A549 (cell line): Measurements from ENCODE around the gene GNA15. TPM values are rescaled to one million over a fixed set of nuclear protein-coding genes. Genes with fewer than 3 reads are reported as not detected.

Source experiments
- ATAC-seq, 2 experiments: fragments of 200-7000 bp in 1 of 2; fragments of >200 bp in 1 of 2; cut with Nextera tagmentation in 1 of 2; cut with Tn5 transposase in 1 of 2; 3 replicates each; pipeline versions ENCODE4 v1.8.0 to v1.9.1; 2018 to 2020; ENCODE audit warnings: mild to moderate bottlenecking in 1 of 2, moderate library complexity in 1 of 2
- CTCF ChIA-PET: fragments of 300-600 bp; sonication (Branson Sonifier 250); formaldehyde crosslinking; extraction: SDS; loops from one replicate; lab custom pipeline; 2021; ENCODE audit warnings: antibody characterized with exemption, inconsistent platforms; lab: Yijun Ruan, JAX
- POLR2A ChIA-PET: fragments of 350-600 bp; formaldehyde crosslinking; extraction: SDS; loops from one replicate; lab custom pipeline; 2021; ENCODE audit warnings: antibody characterized with exemption, inconsistent platforms; lab: Yijun Ruan, JAX
- DNase-seq, 2 experiments: peaks; one replicate each; pipeline versions ENCODE4 v3.0.0 to v3.0.0-alpha.2; 2011 to 2016; ENCODE audit warnings: low read depth in 1 of 2, low spot score in 1 of 2
- FAIRE-seq: peaks from 2 replicates; lab custom pipeline; 2011; peaks lifted over from hg19 to GRCh38; lab: Jason Lieb, UNC
- H3K27ac ChIP-seq, 2 experiments: fragments of >200 bp; sonication (Bioruptor Twin); formaldehyde crosslinking; 3 replicates each; pipeline ENCODE4 v1.5.1; 2016 to 2017
- H3K4me1 ChIP-seq: fragments of >200 bp; sonication (Bioruptor Twin); formaldehyde crosslinking; 3 replicates; pipeline ENCODE4 v1.6.1; 2016
- H3K4me2 ChIP-seq: fragments of >200 bp; sonication (Bioruptor Twin); formaldehyde crosslinking; 3 replicates; pipeline ENCODE4 v1.6.1; 2016
- H3K4me3 ChIP-seq: fragments of >200 bp; sonication (Bioruptor Twin); formaldehyde crosslinking; 3 replicates; pipeline ENCODE4 v1.5.1; 2016
- H3K9me3 ChIP-seq: fragments of >200 bp; sonication (Bioruptor Twin); formaldehyde crosslinking; 3 replicates; pipeline ENCODE4 v1.6.1; 2016
- BHLHE40 ChIP-seq: IDR thresholded peaks from 2 replicates; pipeline ENCODE4 v1.6.1; 2012; ENCODE audit warnings: low read depth, low read length, inconsistent platforms
- CEBPB ChIP-seq, 2 experiments: fragments of >200 bp in 1 of 2; sonication (Bioruptor Twin) in 1 of 2; formaldehyde crosslinking in 1 of 2; IDR thresholded peaks; 2 replicates each; pipeline ENCODE4 v1.6.1; 2012 to 2016
- EHMT2 ChIP-seq: fragments of 200-600 bp; sonication (generic); IDR thresholded peaks from 2 replicates; pipeline ENCODE4 v1.6.1; 2016; ENCODE audit warnings: antibody characterized with exemption, low read depth, mild to moderate bottlenecking, moderate library complexity
- EP300 ChIP-seq, 2 experiments: fragments of >200 bp; sonication (Bioruptor Twin); formaldehyde crosslinking; IDR thresholded peaks; 2 replicates in 1 of 2; 3 replicates in 1 of 2; pipeline ENCODE4 v1.6.1; 2016 to 2017
- ESRRA ChIP-seq: fragments of 150-350 bp; IDR thresholded peaks from 2 replicates; pipeline ENCODE4 v1.6.1; 2014; ENCODE audit warnings: mild to moderate bottlenecking, low read length, borderline replicate concordance
- FOXS1 ChIP-seq: fragments of 250-450 bp; sonication (Bioruptor Pico); IDR thresholded peaks from 2 replicates; pipeline ENCODE4 v1.5.0; 2020; ENCODE audit warnings: mild to moderate bottlenecking, moderate library complexity
- HDAC2 ChIP-seq: fragments of 200-600 bp; sonication (generic); IDR thresholded peaks from 2 replicates; pipeline ENCODE4 v1.6.1; 2016
- JUN ChIP-seq, 2 experiments: fragments of >200 bp; sonication (Bioruptor Twin); formaldehyde crosslinking; IDR thresholded peaks; 2 replicates in 1 of 2; 3 replicates in 1 of 2; pipeline ENCODE4 v1.6.1; 2016 to 2017
- KDM1A ChIP-seq: fragments of 200-600 bp; sonication (generic); IDR thresholded peaks from 2 replicates; pipeline ENCODE4 v1.6.1; 2016; ENCODE audit warnings: low read depth, mild to moderate bottlenecking
- KDM5A ChIP-seq: fragments of 200-600 bp; sonication (generic); IDR thresholded peaks from 2 replicates; pipeline ENCODE4 v1.6.1; 2016; ENCODE audit warnings: antibody characterized with exemption, mild to moderate bottlenecking
- MAZ ChIP-seq: fragments of 150-350 bp; IDR thresholded peaks from 2 replicates; pipeline ENCODE4 v1.6.1; 2014; ENCODE audit warnings: antibody characterized with exemption, low read depth, low read length, borderline replicate concordance
- MYC ChIP-seq: IDR thresholded peaks from 2 replicates; pipeline ENCODE4 v1.6.1; 2012; ENCODE audit warnings: mild to moderate bottlenecking, inconsistent platforms, low read length, improper control_type of control experiment, borderline replicate concordance
- NFE2L2 ChIP-seq: fragments of 150-350 bp; conservative IDR thresholded peaks from 2 replicates; pipeline ENCODE4 v1.6.1; 2014; ENCODE audit warnings: low read length
- NPAS2 ChIP-seq: fragments of 250-450 bp; sonication (Bioruptor Pico); IDR thresholded peaks from 2 replicates; pipeline ENCODE4 v1.8.0; 2022; ENCODE audit warnings: mild to moderate bottlenecking, moderate library complexity, borderline replicate concordance
- NR3C1 ChIP-seq: fragments of >200 bp; sonication (Bioruptor Twin); formaldehyde crosslinking; IDR thresholded peaks from 3 replicates; pipeline ENCODE4 v1.6.1; 2017
- POLR2A ChIP-seq: IDR thresholded peaks from 2 replicates; pipeline ENCODE4 v1.6.1; 2012; ENCODE audit warnings: mild to moderate bottlenecking, low read length
- RAD21 ChIP-seq, 2 experiments: fragments of >200 bp in 1 of 2; sonication (Bioruptor Twin) in 1 of 2; formaldehyde crosslinking in 1 of 2; IDR thresholded peaks in 1 of 2; conservative IDR thresholded peaks in 1 of 2; 2 replicates in 1 of 2; 3 replicates in 1 of 2; pipeline ENCODE4 v1.6.1; 2012 to 2018; ENCODE audit warnings: inconsistent platforms in 1 of 2
- RARB ChIP-seq: fragments of 250-450 bp; sonication (Bioruptor Pico); IDR thresholded peaks from 2 replicates; pipeline ENCODE4 v1.8.0; 2021; ENCODE audit warnings: mild to moderate bottlenecking, moderate library complexity
- RFX5 ChIP-seq: fragments of 450-650 bp; IDR thresholded peaks from 2 replicates; pipeline ENCODE4 v1.7.1; 2014; ENCODE audit warnings: antibody characterized with exemption, mild to moderate bottlenecking, moderate library complexity
- TP53 ChIP-seq: fragments of 250-450 bp; sonication (Bioruptor Pico); IDR thresholded peaks from 2 replicates; pipeline ENCODE4 v1.5.0; 2021; ENCODE audit warnings: mild to moderate bottlenecking, moderate library complexity
- ZFP36 ChIP-seq: fragments of 450-650 bp; IDR thresholded peaks from 2 replicates; pipeline ENCODE4 v1.6.1; 2014; ENCODE audit warnings: borderline replicate concordance; ENCODE audit not compliant: partially characterized antibody
- WGBS: methylation state at CpG from one replicate; pipeline ENCODE4 v1.1.6; 2017; ENCODE audit errors: missing lambda C conversion rate; 5-methylcytosine and 5-hydroxymethylcytosine counted together
- polyA plus RNA-seq, 4 experiments: library from polyadenylated mRNA; depleted of rRNA in 3 of 4; stranded (reverse); fragments of >200 nt; fragmentation: RNase III in 1 of 4; extraction: RNeasy Plus Mini Kit Qiagen cat#74134 plus additional on column Dnase treatment in 1 of 4; gene quantifications; 2 replicates in 3 of 4; 3 replicates in 1 of 4; pipeline ENCODE4 v1.2.3, GENCODE V29; 2011 to 2017
- TF ChIP-seq, protein P1 (sequence below): IDR thresholded peaks from 2 replicates; pipeline ENCODE4 v1.6.1; 2012
- TF ChIP-seq, protein P2 (sequence below): IDR thresholded peaks from 2 replicates; pipeline ENCODE4 v1.6.1; 2012; ENCODE audit warnings: low read depth, borderline replicate concordance
- TF ChIP-seq, protein P3 (sequence below): fragments of 200-600 bp; sonication (generic); IDR thresholded peaks from 2 replicates; pipeline ENCODE4 v1.6.1; 2016; ENCODE audit warnings: antibody characterized with exemption, mild to moderate bottlenecking, moderate library complexity

The GNA15 gene
- polyA plus RNA-seq, 2 of the 4 experiments (the other 2 are of a cell fraction), result 0.06 TPM; not detected in 1

DNA sequence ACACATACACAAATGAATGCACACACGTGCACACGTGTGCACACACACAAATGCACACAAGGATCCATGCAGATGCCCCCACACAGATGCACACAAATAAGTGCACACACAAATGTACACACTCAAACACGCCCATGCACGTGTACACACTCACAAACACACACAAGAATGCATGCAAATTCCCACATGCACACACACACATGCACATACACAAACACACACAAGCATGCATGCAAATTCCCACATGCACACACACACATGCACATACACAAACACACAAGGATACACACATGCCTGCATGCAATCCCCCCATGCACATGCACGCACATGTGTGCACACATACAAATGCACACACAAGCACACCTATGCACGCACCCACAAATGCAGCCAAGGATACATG is 13.3 kb downstream of the GNA15 start:
- no peak for FAIRE-seq
- no peak overlapping the region for H3K4me2 ChIP-seq
- POLR2A ChIA-PET, result no interaction called here
- no peak for ATAC-seq
- 77% methylated on average over 6 of the region's 6 CpGs for WGBS
- no peaks in the 10 kb centered on the region for H3K9me3 ChIP-seq
- no peak overlapping the region for H3K27ac ChIP-seq
- CTCF ChIA-PET, result no interaction called here
- no peak for TF ChIP-seq MAZ
- TF ChIP-seq, protein P1, sequence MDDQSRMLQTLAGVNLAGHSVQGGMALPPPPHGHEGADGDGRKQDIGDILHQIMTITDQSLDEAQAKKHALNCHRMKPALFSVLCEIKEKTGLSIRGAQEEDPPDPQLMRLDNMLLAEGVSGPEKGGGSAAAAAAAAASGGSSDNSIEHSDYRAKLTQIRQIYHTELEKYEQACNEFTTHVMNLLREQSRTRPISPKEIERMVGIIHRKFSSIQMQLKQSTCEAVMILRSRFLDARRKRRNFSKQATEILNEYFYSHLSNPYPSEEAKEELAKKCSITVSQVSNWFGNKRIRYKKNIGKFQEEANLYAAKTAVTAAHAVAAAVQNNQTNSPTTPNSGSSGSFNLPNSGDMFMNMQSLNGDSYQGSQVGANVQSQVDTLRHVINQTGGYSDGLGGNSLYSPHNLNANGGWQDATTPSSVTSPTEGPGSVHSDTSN, result no peak
- no peak for TF ChIP-seq KDM1A
- no peak for TF ChIP-seq ESRRA
- no peak overlapping the region for H3K4me3 ChIP-seq
- H3K4me1 ChIP-seq, result no peaks in the 10 kb centered on the region
- DNase-seq, result no peak

DNA sequence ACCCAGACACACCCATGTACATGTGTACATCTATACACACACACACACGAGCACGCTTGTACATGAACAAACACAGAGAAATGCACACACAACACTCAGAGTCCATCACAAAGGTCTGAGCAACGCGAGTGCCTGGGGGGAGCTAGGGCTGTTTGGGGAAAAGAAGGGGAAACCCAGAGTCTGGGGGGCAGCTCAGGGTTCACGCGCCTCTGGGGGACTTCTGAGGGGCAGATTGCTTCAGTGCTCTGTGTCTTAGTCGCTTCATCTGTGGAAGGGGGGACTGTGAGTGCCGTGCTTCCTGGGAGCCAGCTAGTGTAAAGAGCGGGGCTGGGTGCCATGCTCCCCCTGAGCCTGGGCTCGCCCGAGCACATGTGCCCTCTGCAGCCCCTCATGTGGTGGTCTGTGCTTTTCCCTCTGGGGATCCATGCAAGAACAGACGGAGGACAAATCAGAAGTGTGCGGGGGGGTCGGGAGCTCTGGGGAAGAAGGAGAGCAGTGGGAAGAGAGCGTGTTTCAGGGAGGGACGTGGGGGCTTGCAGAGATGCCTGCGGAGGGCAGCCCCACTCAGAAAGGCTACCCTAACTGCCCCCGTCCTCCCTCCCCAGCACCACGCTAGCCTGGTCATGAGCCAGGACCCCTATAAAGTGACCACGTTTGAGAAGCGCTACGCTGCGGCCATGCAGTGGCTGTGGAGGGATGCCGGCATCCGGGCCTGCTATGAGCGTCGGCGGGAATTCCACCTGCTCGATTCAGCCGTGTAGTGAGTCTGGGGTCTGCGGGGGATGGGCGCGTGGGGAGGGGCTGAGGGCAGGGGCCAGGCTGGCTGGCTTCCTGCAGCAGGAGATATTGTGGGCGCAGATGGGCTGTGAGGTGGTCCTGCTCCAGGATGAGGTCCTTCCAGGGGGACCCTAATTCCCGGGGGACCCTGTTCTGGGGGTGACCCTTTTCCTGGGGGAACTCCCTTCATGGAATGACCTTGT is 14.0 kb downstream of the GNA15 start:
- CTCF ChIA-PET, result no interaction called here
- no peak for TF ChIP-seq RARB (CRISPR knock-in tag)
- TF ChIP-seq TP53 (CRISPR knock-in tag), result no peak
- TF ChIP-seq EHMT2, result no peak
- TF ChIP-seq BHLHE40, result no peak
- TF ChIP-seq POLR2A, result no peak
- TF ChIP-seq FOXS1 (CRISPR knock-in tag), result no peak
- no peak for TF ChIP-seq HDAC2
- TF ChIP-seq ESRRA, result no peak
- no peak for TF ChIP-seq RAD21 (conservative IDR thresholded peaks at IDR 0.05 in 1 of 2, IDR thresholded peaks at IDR 0.05 in 1 of 2)
- no peak for TF ChIP-seq CEBPB (IDR thresholded peaks at IDR 0.05)
- H3K4me3 ChIP-seq, result no peak overlapping the region
- no peak overlapping the region for H3K4me2 ChIP-seq
- ATAC-seq, result no peak
- FAIRE-seq, result no peak
- peaks cover 4% of the 10 kb centered on the region; the same call in 2 of the 3 replicates for H3K4me1 ChIP-seq
- DNase-seq, result no peak
- 70% methylated on average over 18 of the region's 35 CpGs for WGBS
- POLR2A ChIA-PET, result no interaction called here
- H3K9me3 ChIP-seq, result no peaks in the 10 kb centered on the region
- no peak overlapping the region for H3K27ac ChIP-seq

DNA sequence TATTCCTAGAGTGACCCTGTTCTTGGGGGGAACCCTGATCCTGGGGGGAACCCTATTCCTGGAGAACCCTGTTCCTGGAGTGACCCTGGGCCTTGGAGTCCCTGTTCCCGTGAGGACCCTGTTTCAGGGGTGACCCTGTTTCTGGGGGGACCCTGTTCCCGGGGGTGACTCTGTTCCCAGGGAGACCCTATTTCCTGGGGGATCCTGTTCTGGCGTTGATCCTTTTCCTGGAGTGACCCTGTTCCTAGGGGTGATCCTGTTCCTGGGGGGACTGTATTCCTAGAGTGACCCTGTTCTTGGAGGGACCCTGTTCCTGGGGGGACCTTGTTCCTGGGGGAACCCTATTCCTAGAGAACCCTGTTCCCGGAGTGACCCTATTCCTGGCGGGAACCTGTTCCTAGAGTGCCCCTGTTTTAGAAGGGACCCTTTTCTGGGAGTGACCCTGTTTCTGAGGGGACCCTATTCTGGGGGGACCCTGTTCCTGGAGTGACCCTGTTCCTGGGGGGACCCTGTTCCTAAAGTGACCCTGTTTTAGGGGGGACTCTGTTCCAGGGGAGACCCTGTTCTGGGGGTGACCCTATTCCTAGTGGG is 15.0 kb downstream of the GNA15 start:
- DNase-seq (no peak), FAIRE-seq (no peak), ATAC-seq (no peak)
- H3K4me2 ChIP-seq, result no peak overlapping the region
- no peaks in the 10 kb centered on the region for H3K9me3 ChIP-seq
- H3K27ac ChIP-seq, result no peak overlapping the region
- peaks cover 12% of the 10 kb centered on the region for H3K4me1 ChIP-seq
- ChIA-PET CTCF (interaction anchor here (1.1 to 1.7 kb wide), 3 partner anchors 9 to 25 kb away, joined by 4 to 13 read pairs (median 7); no protein-coding TSS in a partner anchor), POLR2A (no interaction called here)
- no peak overlapping the region for H3K4me3 ChIP-seq
- no peak for TF ChIP-seq NR3C1
- no peak for TF ChIP-seq JUN (IDR thresholded peaks at IDR 0.05)
- TF ChIP-seq KDM5A, result no peak
- no peak for TF ChIP-seq TP53 (CRISPR knock-in tag)
- no peak for TF ChIP-seq EP300 (IDR thresholded peaks at IDR 0.05)
- TF ChIP-seq NFE2L2, result no peak
- no peak for TF ChIP-seq RFX5
- TF ChIP-seq MYC, result no peak
- TF ChIP-seq, protein P2, sequence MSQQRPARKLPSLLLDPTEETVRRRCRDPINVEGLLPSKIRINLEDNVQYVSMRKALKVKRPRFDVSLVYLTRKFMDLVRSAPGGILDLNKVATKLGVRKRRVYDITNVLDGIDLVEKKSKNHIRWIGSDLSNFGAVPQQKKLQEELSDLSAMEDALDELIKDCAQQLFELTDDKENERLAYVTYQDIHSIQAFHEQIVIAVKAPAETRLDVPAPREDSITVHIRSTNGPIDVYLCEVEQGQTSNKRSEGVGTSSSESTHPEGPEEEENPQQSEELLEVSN, result no peak
- TF ChIP-seq, protein P3, sequence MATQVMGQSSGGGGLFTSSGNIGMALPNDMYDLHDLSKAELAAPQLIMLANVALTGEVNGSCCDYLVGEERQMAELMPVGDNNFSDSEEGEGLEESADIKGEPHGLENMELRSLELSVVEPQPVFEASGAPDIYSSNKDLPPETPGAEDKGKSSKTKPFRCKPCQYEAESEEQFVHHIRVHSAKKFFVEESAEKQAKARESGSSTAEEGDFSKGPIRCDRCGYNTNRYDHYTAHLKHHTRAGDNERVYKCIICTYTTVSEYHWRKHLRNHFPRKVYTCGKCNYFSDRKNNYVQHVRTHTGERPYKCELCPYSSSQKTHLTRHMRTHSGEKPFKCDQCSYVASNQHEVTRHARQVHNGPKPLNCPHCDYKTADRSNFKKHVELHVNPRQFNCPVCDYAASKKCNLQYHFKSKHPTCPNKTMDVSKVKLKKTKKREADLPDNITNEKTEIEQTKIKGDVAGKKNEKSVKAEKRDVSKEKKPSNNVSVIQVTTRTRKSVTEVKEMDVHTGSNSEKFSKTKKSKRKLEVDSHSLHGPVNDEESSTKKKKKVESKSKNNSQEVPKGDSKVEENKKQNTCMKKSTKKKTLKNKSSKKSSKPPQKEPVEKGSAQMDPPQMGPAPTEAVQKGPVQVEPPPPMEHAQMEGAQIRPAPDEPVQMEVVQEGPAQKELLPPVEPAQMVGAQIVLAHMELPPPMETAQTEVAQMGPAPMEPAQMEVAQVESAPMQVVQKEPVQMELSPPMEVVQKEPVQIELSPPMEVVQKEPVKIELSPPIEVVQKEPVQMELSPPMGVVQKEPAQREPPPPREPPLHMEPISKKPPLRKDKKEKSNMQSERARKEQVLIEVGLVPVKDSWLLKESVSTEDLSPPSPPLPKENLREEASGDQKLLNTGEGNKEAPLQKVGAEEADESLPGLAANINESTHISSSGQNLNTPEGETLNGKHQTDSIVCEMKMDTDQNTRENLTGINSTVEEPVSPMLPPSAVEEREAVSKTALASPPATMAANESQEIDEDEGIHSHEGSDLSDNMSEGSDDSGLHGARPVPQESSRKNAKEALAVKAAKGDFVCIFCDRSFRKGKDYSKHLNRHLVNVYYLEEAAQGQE, result no peak
- no peak for TF ChIP-seq NPAS2
- no peak for TF ChIP-seq ZFP36
- no peak for TF ChIP-seq ESRRA
- TF ChIP-seq KDM1A, result no peak
- no CpG with 5 or more reads among the region's 5 CpGs for WGBS
